Measurements from ENCODE around the gene TIAL1. TPM values are rescaled to one million over a fixed set of nuclear protein-coding genes. Genes with fewer than 3 reads are reported as not detected.

The TIAL1 gene
- total and polyA plus RNA-seq, 3 donors from 2014 or later = 71.0 to 104 (median 82.3) TPM

GRCh38 chr10:119545310-119545709, 51.5 kb downstream of the TIAL1 start:
- peaks cover 8% of the 10 kb centered on the region for H3K4me1 ChIP-seq
- no peaks in the 10 kb centered on the region for H3K36me3 ChIP-seq (ENCODE audit: low read depth, missing control alignments)
- 61 to 74% methylated on average over 4 of the region's 4 CpGs for WGBS, 2 donors
- H3K27ac ChIP-seq = no peak overlapping the region
- intact Hi-C loops (cut with DNase I; ENCODE audit: low total_unique reads) = no loop called here
- no peak for TF ChIP-seq POLR2A (IDR thresholded peaks at IDR 0.05)
- no peaks in the 10 kb centered on the region for H3K9me3 ChIP-seq
- no peak for DNase-seq
- H3K4me3 ChIP-seq = no peak overlapping the region
- no peaks in the 10 kb centered on the region for H3K27me3 ChIP-seq

GRCh38 chr10:119543814-119544642, 52.7 kb downstream of the TIAL1 start:
- Histone ChIP-seq H3K27me3 (no peaks in the 10 kb centered on the region), H3K27ac (no peak overlapping the region), H3K4me1 (peaks cover 8% of the 10 kb centered on the region), H3K36me3 (ENCODE audit: low read depth, missing control alignments) (no peaks in the 10 kb centered on the region), H3K9me3 (no peaks in the 10 kb centered on the region), H3K4me3 (peak overlapping the region in 1 of 2 donors; percentile 69)
- intact Hi-C loops (cut with DNase I; ENCODE audit: low total_unique reads) = no loop called here
- DNase-seq = no peak
- WGBS, 2 donors = 16 to 30% methylated on average over 19 of the region's 19 CpGs
- TF ChIP-seq POLR2A (IDR thresholded peaks at IDR 0.05) (no peak), CTCF (IDR thresholded peaks at IDR 0.05) (no peak)

GRCh38 chr10:119542988-119543813, 53.6 kb downstream of the TIAL1 start:
- peak; percentile 58 for DNase-seq
- H3K9me3 ChIP-seq = no peaks in the 10 kb centered on the region
- peaks cover 8% of the 10 kb centered on the region for H3K4me1 ChIP-seq
- H3K27ac ChIP-seq = peak overlapping the region in 1 of 2 donors; percentile 53
- no peaks in the 10 kb centered on the region for H3K36me3 ChIP-seq (ENCODE audit: low read depth, missing control alignments)
- 0 to 1% methylated on average over 16 to 26 of the region's 78 CpGs for WGBS, 2 donors
- peak overlapping the region; percentile 58 to 69 for H3K4me3 ChIP-seq
- H3K27me3 ChIP-seq = no peaks in the 10 kb centered on the region
- TF ChIP-seq POLR2A (IDR thresholded peaks at IDR 0.05) (no peak), CTCF (IDR thresholded peaks at IDR 0.05) (no peak)
- intact Hi-C loops (cut with DNase I; ENCODE audit: low total_unique reads) = no loop called here

- DNase-seq = peak; percentile 79
- WGBS, 2 donors = 0 to 1% methylated on average over 2 to 72 of the region's 76 CpGs
- Histone ChIP-seq H3K4me3 (peak within 1 kb of the TSS; percentile 58 to 69), H3K27me3 (no peaks in the 10 kb centered on the region), H3K9me3 (no peaks in the 10 kb centered on the region), H3K27ac (peak within 1 kb of the TSS; percentile 6 to 53), H3K36me3 (ENCODE audit: low read depth, missing control alignments) (no peaks in the 10 kb centered on the region), H3K4me1 (peaks cover 8% of the 10 kb centered on the region)
- TF ChIP-seq CTCF (IDR thresholded peaks at IDR 0.05) = no peak
- TF ChIP-seq POLR2A (IDR thresholded peaks at IDR 0.05) = no peak
- intact Hi-C loops (cut with DNase I; ENCODE audit: low total_unique reads) = no loop called here
These were observed 54.3 kb downstream of the TIAL1 start, which contains the start of gene RGS10 for GRCh38 chr10:119542357-119542987. TSS of gene RGS10 (minus strand) at chr10:119542719. CDS start at chr10:119542638, 81 bp downstream.

Data from testis (tissue), 3 donors.